WTC11 (cell line): Measurements from ENCODE around the gene FAM181A. TPM values are rescaled to one million over a fixed set of nuclear protein-coding genes. Genes with fewer than 3 reads are reported as not detected.

ENCODE experiments used
- ATAC-seq: fragments of 200-7000 bp; cut with Tn5 transposase; 2 replicates; pipeline ENCODE4 v1.10.0; 2021; ENCODE audit warnings: mild to moderate bottlenecking, moderate library complexity
- CTCF ChIA-PET: fragments of 300-600 bp; sonication (Branson Sonifier 250); formaldehyde crosslinking; loops from one replicate; lab custom pipeline; 2021; ENCODE audit warnings: antibody characterized with exemption; lab: Charles Lee
- POLR2A ChIA-PET: fragments of 350-600 bp; sonication (Branson Sonifier 250); formaldehyde crosslinking; loops from one replicate; lab custom pipeline; 2021; ENCODE audit warnings: antibody characterized with exemption; lab: Charles Lee
- DNase-seq: peaks from one replicate; pipeline ENCODE4 v3.0.0; 2021; ENCODE audit warnings: low spot score
- H3K27ac Mint-ChIP-seq: 2 replicates; pipeline ENCODE4 v1.8.0; 2021; ENCODE audit warnings: mixed read lengths
- H3K27me3 Mint-ChIP-seq: 2 replicates; pipeline ENCODE4 v1.8.0; 2021; ENCODE audit warnings: low read depth, mild to moderate bottlenecking, moderate library complexity, mixed read lengths
- H3K36me3 Mint-ChIP-seq: 2 replicates; pipeline ENCODE4 v1.8.0; 2021; ENCODE audit warnings: mixed read lengths
- H3K4me1 Mint-ChIP-seq: 2 replicates; pipeline ENCODE4 v1.8.0; 2022; ENCODE audit warnings: mixed read lengths
- H3K4me3 Mint-ChIP-seq: 2 replicates; pipeline ENCODE4 v1.8.0; 2021; ENCODE audit warnings: mild to moderate bottlenecking, moderate library complexity, mixed read lengths
- H3K9me3 Mint-ChIP-seq: 2 replicates; pipeline ENCODE4 v1.8.0; 2021; ENCODE audit warnings: mixed read lengths
- CREM ChIP-seq: sonication (generic); formaldehyde crosslinking; IDR thresholded peaks from 2 replicates; pipeline ENCODE4 v1.8.1; 2022; ENCODE audit warnings: mild to moderate bottlenecking, missing genetic modification reagents, moderate library complexity
- E2F1 ChIP-seq: sonication (generic); formaldehyde crosslinking; IDR thresholded peaks from 2 replicates; pipeline ENCODE4 v1.8.0; 2022; ENCODE audit warnings: mild to moderate bottlenecking, missing genetic modification reagents
- ELF4 ChIP-seq: sonication (generic); formaldehyde crosslinking; IDR thresholded peaks from 2 replicates; pipeline ENCODE4 v1.8.1; 2022; ENCODE audit warnings: low read depth, mild to moderate bottlenecking, moderate library complexity, missing genetic modification reagents
- FOXJ3 ChIP-seq: sonication (generic); formaldehyde crosslinking; IDR thresholded peaks from 2 replicates; pipeline ENCODE4 v1.9.0; 2021; ENCODE audit warnings: missing genetic modification reagents, mild to moderate bottlenecking, borderline replicate concordance
- FOXK1 ChIP-seq: sonication (generic); formaldehyde crosslinking; IDR thresholded peaks from 2 replicates; pipeline ENCODE4 v1.8.0; 2022; ENCODE audit warnings: mild to moderate bottlenecking, moderate library complexity, missing genetic modification reagents
- FOXP1 ChIP-seq: sonication (generic); formaldehyde crosslinking; IDR thresholded peaks from 2 replicates; pipeline ENCODE4 v1.8.0; 2022; ENCODE audit warnings: missing genetic modification reagents, mild to moderate bottlenecking, moderate library complexity, borderline replicate concordance
- FOXP4 ChIP-seq: sonication (generic); formaldehyde crosslinking; IDR thresholded peaks from 2 replicates; pipeline ENCODE4 v1.8.0; 2022; ENCODE audit warnings: mild to moderate bottlenecking, missing genetic modification reagents
- GABPB1 ChIP-seq: sonication (generic); formaldehyde crosslinking; IDR thresholded peaks from 2 replicates; pipeline ENCODE4 v1.8.1; 2023; ENCODE audit warnings: mild to moderate bottlenecking, missing genetic modification reagents
- GTF2I ChIP-seq: fragments of 250-450 bp; sonication (Bioruptor Pico); conservative IDR thresholded peaks from 2 replicates; pipeline ENCODE4 v1.4.0; 2021; ENCODE audit warnings: mild to moderate bottlenecking
- HMGXB4 ChIP-seq: sonication (generic); formaldehyde crosslinking; IDR thresholded peaks from 2 replicates; pipeline ENCODE4 v1.8.1; 2023; ENCODE audit warnings: mild to moderate bottlenecking, moderate library complexity, missing genetic modification reagents
- JAZF1 ChIP-seq: fragments of 250-450 bp; sonication (Bioruptor Pico); IDR thresholded peaks from 2 replicates; pipeline ENCODE4 v1.9.0; 2021; ENCODE audit warnings: moderate library complexity, mild to moderate bottlenecking, inconsistent platforms
- MAX ChIP-seq: sonication (generic); formaldehyde crosslinking; IDR thresholded peaks from 2 replicates; pipeline ENCODE4 v1.8.0; 2022; ENCODE audit warnings: mild to moderate bottlenecking, missing genetic modification reagents
- MXD4 ChIP-seq: fragments of 250-450 bp; sonication (Bioruptor Pico); IDR thresholded peaks from 2 replicates; pipeline ENCODE4 v1.8.0; 2021; ENCODE audit warnings: mild to moderate bottlenecking, moderate library complexity, borderline replicate concordance
- MYBL2 ChIP-seq: sonication (generic); formaldehyde crosslinking; IDR thresholded peaks from 2 replicates; pipeline ENCODE4 v1.8.1; 2023; ENCODE audit warnings: mild to moderate bottlenecking, moderate library complexity, missing genetic modification reagents
- NFE2L1 ChIP-seq: sonication (generic); formaldehyde crosslinking; IDR thresholded peaks from 2 replicates; pipeline ENCODE4 v1.8.1; 2023; ENCODE audit warnings: missing genetic modification reagents
- NR1H2 ChIP-seq: sonication (generic); formaldehyde crosslinking; IDR thresholded peaks from 2 replicates; pipeline ENCODE4 v1.9.0; 2021; ENCODE audit warnings: mild to moderate bottlenecking, moderate library complexity, missing genetic modification reagents
- PRRX2 ChIP-seq: fragments of 250-450 bp; sonication (Bioruptor Pico); IDR thresholded peaks from 2 replicates; pipeline ENCODE4 v1.8.0; 2021; ENCODE audit warnings: mild to moderate bottlenecking
- RELA ChIP-seq: sonication (generic); formaldehyde crosslinking; IDR thresholded peaks from 2 replicates; pipeline ENCODE4 v1.8.1; 2022; ENCODE audit warnings: missing genetic modification reagents, mild to moderate bottlenecking, borderline replicate concordance
- RORB ChIP-seq: fragments of 250-450 bp; sonication (Bioruptor Pico); IDR thresholded peaks from 2 replicates; pipeline ENCODE4 v1.9.0; 2021; ENCODE audit warnings: mild to moderate bottlenecking
- SMAD3 ChIP-seq: sonication (generic); formaldehyde crosslinking; IDR thresholded peaks from 2 replicates; pipeline ENCODE4 v1.8.0; 2022; ENCODE audit warnings: missing genetic modification reagents, mild to moderate bottlenecking, borderline replicate concordance
- SMAD4 ChIP-seq: sonication (generic); formaldehyde crosslinking; IDR thresholded peaks from 2 replicates; pipeline ENCODE4 v1.8.0; 2022; ENCODE audit warnings: mild to moderate bottlenecking, missing genetic modification reagents
- SOX15 ChIP-seq: fragments of 250-450 bp; sonication (Bioruptor Pico); IDR thresholded peaks from 2 replicates; pipeline ENCODE4 v1.9.0; 2021; ENCODE audit warnings: mild to moderate bottlenecking
- SP1 ChIP-seq: sonication (generic); formaldehyde crosslinking; conservative IDR thresholded peaks from 2 replicates; pipeline ENCODE4 v1.8.1; 2022; ENCODE audit warnings: missing genetic modification reagents
- ZMAT4 ChIP-seq: fragments of 250-450 bp; sonication (Bioruptor Pico); IDR thresholded peaks from 2 replicates; pipeline ENCODE4 v1.9.0; 2021; ENCODE audit warnings: mild to moderate bottlenecking
- ZNF263 ChIP-seq: sonication (generic); formaldehyde crosslinking; IDR thresholded peaks from 2 replicates; pipeline ENCODE4 v1.8.1; 2022; ENCODE audit warnings: low read depth, mild to moderate bottlenecking, moderate library complexity, missing genetic modification reagents
- ZNF396 ChIP-seq: fragments of 250-450 bp; sonication (Bioruptor Pico); IDR thresholded peaks from 2 replicates; pipeline ENCODE4 v1.8.0; 2021; ENCODE audit warnings: mild to moderate bottlenecking, moderate library complexity, borderline replicate concordance
- ZSCAN18 ChIP-seq: fragments of 250-450 bp; sonication (Bioruptor Pico); IDR thresholded peaks from 2 replicates; pipeline ENCODE4 v2.1.2; 2022; ENCODE audit warnings: mild to moderate bottlenecking, moderate library complexity
- total RNA-seq: library from RNA; stranded (reverse); gene quantifications from 3 replicates; pipeline ENCODE4 v1.2.3, GENCODE V29; 2021

FAM181A gene
- total RNA-seq, 1 experiment from 2014 or later, result not detected

- TF ChIP-seq SMAD3 (CRISPR knock-in tag) (no peak), NFE2L1 (CRISPR knock-in tag) (no peak), FOXP1 (CRISPR knock-in tag) (no peak), ZSCAN18 (no peak)
These were observed 1.3 kb downstream of the FAM181A start (continued) for GRCh38 chr14:93928184-93929047.

GRCh38 chr14:93929048-93929535 is 1.9 kb downstream of the FAM181A start:
- ATAC-seq, result no peak
- ChIA-PET POLR2A (no interaction called here), CTCF (interaction anchor here (1.5 to 3.9 kb wide), 3 partner anchors 10 to 200 kb away, joined by 3 to 37 read pairs (median 4); partner anchors contain the start of gene IFI27L2)
- no peaks in the 10 kb centered on the region for H3K36me3 Mint-ChIP-seq
- H3K4me1 Mint-ChIP-seq, result peaks cover 1% of the 10 kb centered on the region; the same call in 1 of the 2 replicates
- no peaks in the 10 kb centered on the region for H3K27me3 Mint-ChIP-seq
- H3K4me3 Mint-ChIP-seq, result no peak overlapping the region
- TF ChIP-seq ZNF396 (CRISPR knock-in tag) (no peak), PRRX2 (CRISPR knock-in tag) (no peak), HMGXB4 (no peak), NR1H2 (CRISPR knock-in tag) (no peak), JAZF1 (CRISPR knock-in tag) (no peak), FOXK1 (no peak), ELF4 (CRISPR knock-in tag) (no peak), GTF2I (no peak), ZMAT4 (no peak), SMAD4 (no peak)
- TF ChIP-seq, all 79 proteins: peak for 0
- Mint-ChIP-seq H3K27ac (no peak overlapping the region; the same call in 1 of the 2 replicates), H3K9me3 (no peaks in the 10 kb centered on the region)
- DNase-seq, result no peak

- H3K9me3 Mint-ChIP-seq, result no peaks in the 10 kb centered on the region
- H3K4me3 Mint-ChIP-seq, result no peak overlapping the region
- no peaks in the 10 kb centered on the region for H3K27me3 Mint-ChIP-seq
- DNase-seq (no peak), ATAC-seq (no peak)
- peak overlapping the region; percentile 27; the same call in 1 of the 2 replicates for H3K27ac Mint-ChIP-seq
- no peaks in the 10 kb centered on the region for H3K36me3 Mint-ChIP-seq
- ChIA-PET CTCF (interaction anchor here (3.9 kb wide), 1 partner anchor 9 kb away, joined by 37 read pairs; no protein-coding TSS in a partner anchor), POLR2A (no interaction called here)
- H3K4me1 Mint-ChIP-seq, result no peaks in the 10 kb centered on the region
- TF ChIP-seq MAX (CRISPR knock-in tag) (no peak), MYBL2 (CRISPR knock-in tag) (no peak), CREM (no peak), E2F1 (CRISPR knock-in tag) (no peak), RELA (CRISPR knock-in tag) (no peak), FOXP4 (CRISPR knock-in tag) (no peak), ZNF263 (no peak), FOXJ3 (no peak), SOX15 (CRISPR knock-in tag) (no peak), GABPB1 (CRISPR knock-in tag) (no peak), PRRX2 (CRISPR knock-in tag) (no peak), SP1 (CRISPR knock-in tag) (no peak), MXD4 (no peak), RORB (CRISPR knock-in tag) (no peak)
These were observed 2.5 kb downstream of the FAM181A start for GRCh38 chr14:93929657-93930056.
